Measurements from ENCODE around the gene POLR2F.
"Not testable (repeated sequence)": the region's sequence is repeated elsewhere in the genome, so short reads cannot be mapped to it uniquely, and the experiment has no call there.

Gene POLR2F

DNA sequence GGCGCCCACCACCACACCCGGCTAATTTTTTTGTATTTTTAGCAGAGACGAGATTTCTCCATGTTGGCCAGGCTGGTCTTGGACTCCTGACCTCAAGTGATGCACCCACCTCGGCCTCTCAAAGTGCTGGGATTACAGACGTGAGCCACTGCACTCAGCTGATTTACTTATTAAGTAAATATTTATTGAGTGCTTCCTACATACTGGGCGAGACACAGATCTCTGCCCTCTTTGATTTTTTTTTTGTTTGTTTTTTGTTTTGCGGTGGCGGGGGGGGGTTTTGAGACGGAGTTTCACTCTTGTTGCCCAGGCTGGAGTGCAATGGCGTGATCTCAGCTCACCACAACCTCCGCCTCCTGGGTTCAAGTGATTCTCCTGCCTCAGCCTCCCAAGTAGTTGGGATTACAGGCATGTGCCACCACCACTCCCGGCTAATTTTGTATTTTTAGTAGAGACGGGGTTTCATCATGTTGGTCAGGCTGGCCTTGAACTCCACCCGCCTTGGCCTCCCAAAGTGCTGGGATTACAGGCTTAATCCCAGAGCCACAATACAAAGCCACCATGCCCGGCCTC, 2.4 kb downstream of the POLR2F start:
- not testable (repeated sequence) for DNase-seq (ENCODE audit: low read depth)

DNA sequence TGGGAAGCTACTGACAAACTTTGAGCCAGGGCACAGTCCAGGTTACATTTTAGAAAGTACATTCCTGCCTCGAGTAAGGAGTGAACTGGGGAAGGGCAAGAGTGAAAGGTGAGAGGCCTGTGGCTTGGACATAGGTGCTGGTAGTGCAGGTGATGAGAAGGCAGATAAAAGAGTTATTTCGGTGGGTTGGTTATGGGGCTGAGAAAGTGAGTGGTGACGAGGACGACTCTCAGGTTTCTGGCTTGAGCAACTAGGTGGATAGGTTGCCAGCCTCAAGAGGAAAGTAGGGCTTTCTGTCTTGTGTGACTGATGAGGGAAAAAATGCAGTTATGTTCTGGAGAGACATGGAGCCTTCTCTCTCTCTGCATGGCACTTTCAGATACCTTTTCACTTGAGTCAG, 3.7 kb downstream of the POLR2F start:
- no peak for DNase-seq (ENCODE audit: low read depth)

- no peak for DNase-seq (ENCODE audit: low read depth)
These were observed 5.8 kb downstream of the POLR2F start for GRCh38 chr22:37959231-37959825.

DNA sequence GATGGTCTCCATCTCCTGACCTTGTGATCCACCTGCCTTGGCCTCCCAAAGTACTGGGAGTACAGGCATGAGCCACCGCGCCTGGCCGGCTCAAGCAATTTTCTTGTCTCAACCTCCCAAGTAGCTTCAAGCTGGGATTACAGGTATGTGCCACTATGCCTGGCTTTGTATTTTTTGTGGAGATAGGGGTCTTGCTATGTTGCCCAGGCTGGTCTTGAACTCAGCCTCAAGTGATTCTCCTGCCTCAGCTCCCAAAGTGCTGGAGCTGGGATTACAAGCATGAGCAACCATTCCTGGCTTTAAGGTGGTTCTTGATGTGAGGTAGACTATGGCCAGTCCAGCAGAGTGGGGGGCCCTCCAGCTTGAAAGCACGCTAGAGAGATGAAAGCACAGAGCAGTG, 7.6 kb downstream of the POLR2F start:
- no peak for DNase-seq (ENCODE audit: low read depth)

- no peak for DNase-seq (ENCODE audit: low read depth)
These were observed 12.6 kb downstream of the POLR2F start for GRCh38 chr22:37965940-37966664.

- no peak for DNase-seq (ENCODE audit: low read depth)
These were observed 13.6 kb downstream of the POLR2F start for GRCh38 chr22:37967147-37967546.

GRCh38 chr22:37967637-37968451, 14.3 kb downstream of the POLR2F start:
- DNase-seq (ENCODE audit: low read depth): no peak

GRCh38 chr22:37968452-37969251, 15.2 kb downstream of the POLR2F start:
- DNase-seq (ENCODE audit: low read depth): no peak

DNA sequence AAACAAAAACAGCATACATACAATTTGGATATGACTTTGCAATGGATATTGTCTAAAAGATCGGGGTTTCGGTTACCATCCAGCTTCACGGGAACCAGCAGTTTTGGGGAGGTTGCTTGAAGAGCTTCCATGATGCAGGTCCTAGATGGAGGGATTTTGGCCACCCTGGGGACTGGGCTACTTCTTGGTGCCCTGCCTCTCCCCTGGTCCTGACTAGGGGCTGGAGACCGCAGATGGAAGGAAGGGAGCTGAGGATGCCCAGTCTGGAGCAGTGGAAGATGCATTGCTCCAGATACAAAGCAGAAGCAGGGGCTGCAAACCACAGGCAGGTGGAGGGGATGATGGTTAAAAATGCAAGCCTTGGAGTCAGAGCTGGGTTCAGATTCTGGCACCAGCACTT, 17.4 kb downstream of the POLR2F start:
- DNase-seq (ENCODE audit: low read depth): no peak

DNA sequence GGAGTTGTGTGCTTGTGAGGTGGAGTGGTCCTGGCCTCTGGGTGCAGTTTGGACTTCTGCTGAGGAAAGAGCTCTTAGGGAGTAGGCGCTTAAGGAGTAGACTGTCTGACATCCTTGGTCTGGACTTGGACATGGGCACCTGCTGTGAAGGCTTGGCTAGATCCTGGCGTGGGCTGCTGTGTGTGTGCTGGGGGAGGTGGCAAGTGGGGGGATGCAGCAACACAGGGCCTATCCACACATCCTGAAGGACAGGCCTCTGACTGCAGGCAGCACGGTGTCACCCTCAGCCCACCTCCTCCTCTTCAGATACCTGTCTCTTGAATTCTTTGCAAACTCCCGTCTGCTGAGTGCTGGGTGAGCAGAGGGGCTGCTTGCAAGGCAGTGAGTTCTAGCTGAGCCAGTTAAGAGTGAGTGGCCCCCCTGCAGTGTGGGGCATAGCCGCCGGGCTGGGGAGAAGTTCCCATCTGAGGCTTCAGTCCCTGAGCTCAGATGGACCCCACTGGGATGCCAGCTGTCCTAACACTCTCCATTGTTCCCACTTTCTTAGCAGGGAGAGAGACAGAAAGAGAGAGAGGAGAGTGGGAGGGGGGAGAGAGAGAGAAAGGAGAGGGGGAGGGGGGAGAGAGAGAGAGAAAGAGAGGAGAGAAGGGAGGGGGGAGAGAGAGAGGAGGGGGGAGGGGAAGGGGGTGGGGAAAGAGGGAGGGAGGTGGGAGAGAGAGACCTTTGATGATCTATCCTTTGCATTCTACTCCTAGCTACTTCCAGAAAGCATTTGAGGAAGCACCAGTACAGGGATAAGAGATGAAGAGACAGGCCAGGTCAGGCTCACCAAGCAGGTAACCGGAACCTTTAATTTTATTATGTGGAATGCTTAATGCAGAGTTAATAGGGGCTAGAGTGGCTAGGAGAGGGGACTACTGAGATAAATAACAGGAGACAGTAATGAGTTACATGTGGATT, 18.3 kb downstream of the POLR2F start:
- DNase-seq (ENCODE audit: low read depth): no peak

GRCh38 chr22:37972527-37972926, 19.0 kb downstream of the POLR2F start:
- no peak for DNase-seq (ENCODE audit: low read depth)

GRCh38 chr22:37973271-37974170, 20.0 kb downstream of the POLR2F start:
- no peak for DNase-seq (ENCODE audit: low read depth)

DNA sequence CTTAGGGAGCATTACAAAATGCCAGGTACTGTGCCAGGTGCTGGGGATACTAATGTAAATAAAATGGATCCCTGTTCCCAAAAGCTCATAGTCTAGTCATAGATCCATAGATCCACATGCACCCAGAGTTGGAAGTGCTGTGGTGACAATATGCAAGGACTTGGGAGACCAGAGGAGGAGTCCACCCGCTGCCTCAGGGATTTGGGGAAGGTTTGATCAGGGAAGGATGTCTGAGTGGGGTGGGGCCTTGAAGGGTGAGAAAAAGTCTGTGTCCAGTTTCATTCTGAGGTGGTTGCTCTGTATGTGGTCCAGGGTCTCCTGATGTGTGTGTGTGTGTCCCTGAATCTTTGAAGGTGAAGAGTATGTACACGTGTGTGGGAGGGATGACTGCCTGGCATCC, 21.7 kb downstream of the POLR2F start:
- DNase-seq (ENCODE audit: low read depth): no peak

DNA sequence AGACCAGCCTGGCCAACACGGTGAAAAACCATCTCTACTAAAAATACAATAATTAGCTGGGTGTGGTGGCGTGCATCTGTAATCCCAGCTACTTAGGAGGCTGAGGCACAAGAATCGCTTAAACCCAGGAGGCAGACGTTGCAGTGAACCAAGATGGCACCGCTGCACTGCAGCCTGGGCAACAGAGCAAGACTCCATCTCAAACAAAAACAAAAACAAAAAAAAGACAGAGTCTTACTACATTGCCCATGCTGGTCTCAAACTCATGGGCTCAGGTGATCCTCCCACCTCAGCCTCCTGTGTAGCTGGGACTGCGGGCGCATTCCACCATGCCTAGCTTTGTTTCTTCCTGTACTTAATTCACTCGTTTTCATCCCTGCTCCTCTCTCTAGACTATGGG, 22.5 kb downstream of the POLR2F start:
- not testable (repeated sequence) for DNase-seq (ENCODE audit: low read depth)

DNA sequence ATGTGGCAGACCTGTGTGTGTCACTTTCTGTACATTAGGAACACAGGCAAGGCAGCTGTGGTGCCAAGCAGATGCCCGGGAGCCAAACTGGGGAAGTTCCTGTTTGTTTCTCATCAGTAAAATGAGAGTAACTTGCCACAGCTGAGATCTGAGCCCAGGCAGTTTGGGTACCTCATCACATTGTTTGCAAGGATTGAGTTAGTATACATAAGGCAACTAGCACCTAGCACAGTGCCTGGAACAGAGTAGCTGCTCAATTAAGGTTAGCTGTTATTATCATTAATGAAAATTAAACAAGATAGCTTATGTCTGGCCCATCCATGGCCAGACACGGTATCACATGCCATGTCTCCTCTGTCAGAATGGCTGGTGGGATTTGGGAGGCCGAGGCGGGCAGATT, 23.0 kb downstream of the POLR2F start:
- no peak for DNase-seq (ENCODE audit: low read depth)

GRCh38 chr22:37979782-37980181, 26.3 kb downstream of the POLR2F start:
- DNase-seq (ENCODE audit: low read depth): no peak

- no peak for DNase-seq (ENCODE audit: low read depth)
These were observed 27.9 kb downstream of the POLR2F start for GRCh38 chr22:37981282-37982011.

GRCh38 chr22:37982151-37982785, 28.8 kb downstream of the POLR2F start:
- DNase-seq (ENCODE audit: low read depth): no peak

Measured in stimulated activated CD8-positive, alpha-beta memory T cell treated with anti-CD3 and anti-CD28 coated beads, Interleukin-15, amount 100 ng/mL, for 24 hours (primary cell).